HepG2 (cell line): Measurements from ENCODE around the gene BBIP1. TPM values are rescaled to one million over a fixed set of nuclear protein-coding genes. Genes with fewer than 3 reads are reported as not detected.
A peak's percentile ranks its signal among the peaks of the same experiment; 100 is the strongest.

Experiments used
- ARNTL ChIP-seq: sonication (generic); formaldehyde crosslinking; IDR thresholded peaks from 2 replicates; pipeline ENCODE4 v1.4.0; 2020; ENCODE audit warnings: mild to moderate bottlenecking, missing genetic modification reagents
- ASH2L ChIP-seq: fragments of 300-600, 200-600 bp; sonication (generic); IDR thresholded peaks from 2 replicates; pipeline ENCODE4 v1.7.0; 2017; ENCODE audit warnings: low read depth, mild to moderate bottlenecking, moderate library complexity, mixed read lengths, low read length; ENCODE audit not compliant: insufficient read length
- DMAP1 ChIP-seq: IDR thresholded peaks from 2 replicates; pipeline ENCODE4 v1.6.1; 2016
- DPF2 ChIP-seq: sonication (generic); formaldehyde crosslinking; IDR thresholded peaks from 2 replicates; pipeline ENCODE4 v1.4.0; 2020; ENCODE audit warnings: mild to moderate bottlenecking, low read depth, missing genetic modification reagents, borderline replicate concordance
- ELF3 ChIP-seq: IDR thresholded peaks from 2 replicates; pipeline ENCODE4 v1.6.1; 2016; ENCODE audit warnings: missing genetic modification reagents, missing compliant biosample characterization
- FOXA3 ChIP-seq: IDR thresholded peaks from 2 replicates; pipeline ENCODE4 v1.6.1; 2016; ENCODE audit warnings: missing genetic modification reagents, missing compliant biosample characterization
- FOXK2 ChIP-seq: fragments of 450-650 bp; IDR thresholded peaks from 2 replicates; pipeline ENCODE4 v1.6.1; 2016
- HIVEP1 ChIP-seq: sonication (generic); formaldehyde crosslinking; IDR thresholded peaks from 2 replicates; pipeline ENCODE4 v1.4.0; 2020; ENCODE audit warnings: mild to moderate bottlenecking, missing genetic modification reagents
- MBNL3 ChIP-seq: fragments of 250-450 bp; sonication (Bioruptor Pico); conservative IDR thresholded peaks from 2 replicates; pipeline ENCODE4 v1.8.0; 2022; ENCODE audit warnings: mild to moderate bottlenecking, inconsistent platforms
- NCOA2 ChIP-seq: sonication (generic); formaldehyde crosslinking; IDR thresholded peaks from 2 replicates; pipeline ENCODE4 v1.8.0; 2022; ENCODE audit warnings: inconsistent platforms
- ONECUT2 ChIP-seq: sonication (generic); formaldehyde crosslinking; IDR thresholded peaks from 2 replicates; pipeline ENCODE4 v1.4.0; 2020; ENCODE audit warnings: missing genetic modification reagents
- SETDB1 ChIP-seq: sonication (generic); formaldehyde crosslinking; IDR thresholded peaks from 2 replicates; pipeline ENCODE4 v1.5.1; 2020; ENCODE audit warnings: missing genetic modification reagents, mild to moderate bottlenecking, borderline replicate concordance
- SNAPC2 ChIP-seq: sonication (generic); formaldehyde crosslinking; IDR thresholded peaks from 2 replicates; pipeline ENCODE4 v1.8.1; 2022; ENCODE audit warnings: mild to moderate bottlenecking, missing genetic modification reagents
- ZFP36 ChIP-seq: fragments of 150-350 bp; IDR thresholded peaks from 2 replicates; pipeline ENCODE4 v1.6.1; 2018; ENCODE audit warnings: borderline replicate concordance, low read length, low read depth; ENCODE audit not compliant: partially characterized antibody
- ZNF180 ChIP-seq: sonication (generic); formaldehyde crosslinking; IDR thresholded peaks from 2 replicates; pipeline ENCODE4 v1.4.0; 2020; ENCODE audit warnings: low read depth, missing genetic modification reagents, borderline replicate concordance
- ZNF256 ChIP-seq: sonication (generic); formaldehyde crosslinking; conservative IDR thresholded peaks from 2 replicates; pipeline ENCODE4 v1.4.0; 2020; ENCODE audit warnings: missing genetic modification reagents
- ZNF431 ChIP-seq: sonication (generic); formaldehyde crosslinking; IDR thresholded peaks from 2 replicates; pipeline ENCODE4 v1.9.0; 2022; ENCODE audit warnings: missing genetic modification reagents, low read depth, mild to moderate bottlenecking, borderline replicate concordance
- ZNF460 ChIP-seq: sonication (generic); formaldehyde crosslinking; IDR thresholded peaks from 2 replicates; pipeline ENCODE4 v1.5.1; 2020; ENCODE audit warnings: missing genetic modification reagents, mild to moderate bottlenecking, borderline replicate concordance
- polyA plus RNA-seq, 8 experiments: library from polyadenylated mRNA; depleted of rRNA in 3 of 8; stranded (reverse) in 7 of 8; unstranded in 1 of 8; fragments of >200 nt; fragmentation: Illumina TruSeq in 4 of 8; extraction: Trizol in 4 of 8; gene quantifications; 2 replicates each; pipeline versions ENCODE4 v1.2.1 to v1.2.3, GENCODE V29; 2011 to 2016; ENCODE audit warnings: low read depth in 4 of 8, missing spikeins in 1 of 8, mixed read lengths in 1 of 8; ENCODE audit not compliant: insufficient read depth in 1 of 8
- total RNA-seq, 5 experiments: library from RNA; depleted of rRNA; stranded (reverse); fragments of >200 nt; fragmentation: Illumina TruSeq; extraction: Trizol; gene quantifications; 2 replicates each; pipeline ENCODE4 v1.2.3, GENCODE V29; 2016; ENCODE audit warnings: low read depth in 1 of 5
- TF ChIP-seq, protein P1 (sequence below): sonication (generic); formaldehyde crosslinking; conservative IDR thresholded peaks from 2 replicates; pipeline ENCODE4 v1.8.1; 2023; ENCODE audit warnings: missing genetic modification reagents
- TF ChIP-seq, protein P2 (sequence below): sonication (generic); formaldehyde crosslinking; IDR thresholded peaks from 2 replicates; pipeline ENCODE4 v1.4.0; 2020; ENCODE audit warnings: missing genetic modification reagents, borderline replicate concordance
- TF ChIP-seq, protein P3 (sequence below): IDR thresholded peaks from 2 replicates; pipeline ENCODE4 v1.6.1; 2016; ENCODE audit warnings: missing compliant biosample characterization, missing genetic modification reagents, borderline replicate concordance

The BBIP1 gene
- total and polyA plus RNA-seq, 2 of the 13 experiments (the other 11 are each of a cell fraction or from before 2014, with no cell fraction given): 18.3 to 24.1 TPM

DNA sequence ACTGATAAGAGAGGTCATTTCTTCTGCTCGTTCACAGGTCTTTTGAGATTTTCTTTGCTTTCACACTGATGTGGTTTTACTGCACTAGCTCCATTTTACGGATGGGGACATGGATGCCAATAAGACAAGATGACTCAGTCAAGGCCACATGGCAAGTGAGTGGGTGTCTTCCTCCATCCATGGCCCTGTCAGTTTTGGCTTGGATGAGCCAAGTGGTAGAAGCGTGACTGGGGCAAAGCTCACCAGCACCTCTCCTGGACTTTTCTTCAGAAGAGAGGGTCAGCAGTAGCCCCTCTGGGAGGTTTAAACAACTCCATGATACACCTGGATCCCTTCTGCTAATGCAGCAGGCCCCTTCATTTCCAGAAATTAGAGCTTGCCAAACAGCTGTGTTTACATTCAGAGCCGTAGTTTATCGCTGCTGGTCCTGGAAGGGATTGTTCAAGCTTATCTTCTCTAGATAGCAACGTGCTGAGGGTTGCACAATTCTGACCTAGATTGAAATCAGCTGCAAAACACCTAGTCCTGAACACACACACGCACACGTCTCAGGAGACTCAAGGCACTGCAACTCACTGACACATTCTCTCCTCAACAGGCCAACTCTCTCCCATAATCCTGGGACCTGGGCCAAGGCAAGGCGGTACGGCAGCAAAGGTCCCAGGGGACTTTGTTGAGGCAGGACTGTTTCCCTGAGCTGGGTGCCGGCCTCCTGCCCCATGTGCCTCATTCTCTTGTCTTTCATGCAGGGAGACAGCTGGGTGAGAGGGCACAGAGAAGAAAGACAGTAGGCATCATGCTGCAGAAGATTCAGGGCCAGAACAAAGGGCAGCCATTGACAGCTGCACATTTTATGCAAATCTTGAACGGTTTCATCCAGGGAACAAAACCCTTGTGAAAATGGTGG, 61.5 kb downstream of the BBIP1 start (continued):
- TF ChIP-seq ONECUT2 (CRISPR knock-in tag): 0 out of 2 replicates have a peak, but pooled peaks have one; percentile 9
- TF ChIP-seq, protein P1, sequence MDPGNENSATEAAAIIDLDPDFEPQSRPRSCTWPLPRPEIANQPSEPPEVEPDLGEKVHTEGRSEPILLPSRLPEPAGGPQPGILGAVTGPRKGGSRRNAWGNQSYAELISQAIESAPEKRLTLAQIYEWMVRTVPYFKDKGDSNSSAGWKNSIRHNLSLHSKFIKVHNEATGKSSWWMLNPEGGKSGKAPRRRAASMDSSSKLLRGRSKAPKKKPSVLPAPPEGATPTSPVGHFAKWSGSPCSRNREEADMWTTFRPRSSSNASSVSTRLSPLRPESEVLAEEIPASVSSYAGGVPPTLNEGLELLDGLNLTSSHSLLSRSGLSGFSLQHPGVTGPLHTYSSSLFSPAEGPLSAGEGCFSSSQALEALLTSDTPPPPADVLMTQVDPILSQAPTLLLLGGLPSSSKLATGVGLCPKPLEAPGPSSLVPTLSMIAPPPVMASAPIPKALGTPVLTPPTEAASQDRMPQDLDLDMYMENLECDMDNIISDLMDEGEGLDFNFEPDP: no peak
- no peak for TF ChIP-seq ZNF256 (CRISPR knock-in tag)
- TF ChIP-seq DMAP1 (CRISPR knock-in tag): no peak
- TF ChIP-seq FOXA3 (CRISPR knock-in tag): peak; percentile 93
- 0 out of 2 replicates have a peak, but pooled peaks have one; percentile 41 for TF ChIP-seq ZNF431 (CRISPR knock-in tag)
- no peak for TF ChIP-seq FOXK2
- peak; percentile 56; the same call in 1 of the 2 replicates for TF ChIP-seq SNAPC2 (CRISPR knock-in tag)
- TF ChIP-seq ARNTL (CRISPR knock-in tag): peak; percentile 50; the same call in 1 of the 2 replicates
- no peak for TF ChIP-seq DPF2
- no peak for TF ChIP-seq SETDB1 (CRISPR knock-in tag)
- TF ChIP-seq HIVEP1 (CRISPR knock-in tag): no peak
- TF ChIP-seq NCOA2 (CRISPR knock-in tag): peak; percentile 71
- TF ChIP-seq ELF3 (CRISPR knock-in tag): peak; percentile 16; the same call in 1 of the 2 replicates
- no peak for TF ChIP-seq ZNF180 (CRISPR knock-in tag)
- TF ChIP-seq ZFP36: no peak
- TF ChIP-seq ZNF460: no peak
- no peak for TF ChIP-seq MBNL3
- TF ChIP-seq ASH2L: no peak
- TF ChIP-seq, protein P2, sequence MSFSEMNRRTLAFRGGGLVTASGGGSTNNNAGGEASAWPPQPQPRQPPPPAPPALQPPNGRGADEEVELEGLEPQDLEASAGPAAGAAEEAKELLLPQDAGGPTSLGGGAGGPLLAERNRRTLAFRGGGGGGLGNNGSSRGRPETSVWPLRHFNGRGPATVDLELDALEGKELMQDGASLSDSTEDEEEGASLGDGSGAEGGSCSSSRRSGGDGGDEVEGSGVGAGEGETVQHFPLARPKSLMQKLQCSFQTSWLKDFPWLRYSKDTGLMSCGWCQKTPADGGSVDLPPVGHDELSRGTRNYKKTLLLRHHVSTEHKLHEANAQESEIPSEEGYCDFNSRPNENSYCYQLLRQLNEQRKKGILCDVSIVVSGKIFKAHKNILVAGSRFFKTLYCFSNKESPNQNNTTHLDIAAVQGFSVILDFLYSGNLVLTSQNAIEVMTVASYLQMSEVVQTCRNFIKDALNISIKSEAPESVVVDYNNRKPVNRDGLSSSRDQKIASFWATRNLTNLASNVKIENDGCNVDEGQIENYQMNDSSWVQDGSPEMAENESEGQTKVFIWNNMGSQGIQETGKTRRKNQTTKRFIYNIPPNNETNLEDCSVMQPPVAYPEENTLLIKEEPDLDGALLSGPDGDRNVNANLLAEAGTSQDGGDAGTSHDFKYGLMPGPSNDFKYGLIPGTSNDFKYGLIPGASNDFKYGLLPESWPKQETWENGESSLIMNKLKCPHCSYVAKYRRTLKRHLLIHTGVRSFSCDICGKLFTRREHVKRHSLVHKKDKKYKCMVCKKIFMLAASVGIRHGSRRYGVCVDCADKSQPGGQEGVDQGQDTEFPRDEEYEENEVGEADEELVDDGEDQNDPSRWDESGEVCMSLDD (CRISPR knock-in tag): no peak
- TF ChIP-seq, protein P3, sequence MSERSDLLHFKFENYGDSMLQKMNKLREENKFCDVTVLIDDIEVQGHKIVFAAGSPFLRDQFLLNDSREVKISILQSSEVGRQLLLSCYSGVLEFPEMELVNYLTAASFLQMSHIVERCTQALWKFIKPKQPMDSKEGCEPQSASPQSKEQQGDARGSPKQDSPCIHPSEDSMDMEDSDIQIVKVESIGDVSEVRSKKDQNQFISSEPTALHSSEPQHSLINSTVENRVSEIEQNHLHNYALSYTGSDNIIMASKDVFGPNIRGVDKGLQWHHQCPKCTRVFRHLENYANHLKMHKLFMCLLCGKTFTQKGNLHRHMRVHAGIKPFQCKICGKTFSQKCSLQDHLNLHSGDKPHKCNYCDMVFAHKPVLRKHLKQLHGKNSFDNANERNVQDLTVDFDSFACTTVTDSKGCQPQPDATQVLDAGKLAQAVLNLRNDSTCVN (CRISPR knock-in tag): peak; percentile 94
